Hepatocyte (in vitro differentiated cells): ENCODE data around the gene DENND6A.

Source experiments
- CTCF ChIP-seq: fragments of 200-600 bp; sonication (generic); IDR thresholded peaks from 2 replicates; pipeline ENCODE4 v1.5.1; 2016; ENCODE audit warnings: antibody characterized with exemption, mild to moderate bottlenecking; ENCODE audit not compliant: poor library complexity
- EZH2phosphoT487 ChIP-seq: fragments of 200-600 bp; sonication (generic); IDR thresholded peaks from one replicate; pipeline ENCODE4 v1.6.1; 2018; ENCODE audit warnings: antibody characterized with exemption, mild to moderate bottlenecking, low read depth, moderate library complexity; ENCODE audit not compliant: unreplicated experiment, severe bottlenecking

- TF ChIP-seq CTCF (no peak), EZH2phosphoT487 (no peak)
Measured at GRCh38 chr3:57694146-57694545, 1.3 kb upstream of the DENND6A start.
